Activated T-cell treated with anti-CD3 and anti-CD28 coated beads, Interleukin-2, amount 50 U/mL, for 4 hours (primary cell): ENCODE data around the gene OSTF1. TPM values are rescaled to one million over a fixed set of nuclear protein-coding genes. Genes with fewer than 3 reads are reported as not detected.

ENCODE experiments used
- ATAC-seq, 2 donors: fragments of 200-7000 bp; cut with Tn5 transposase; one replicate each; pipeline ENCODE4 v1.10.0; 2021
- DNase-seq: peaks from one replicate; pipeline ENCODE4 v3.0.0-alpha.2; 2020
- H3K27me3 Mint-ChIP-seq: one replicate; pipeline ENCODE4 v1.8.0; 2021; ENCODE audit warnings: low read depth, mixed read lengths
- H3K36me3 Mint-ChIP-seq: one replicate; pipeline ENCODE4 v1.8.0; 2022; ENCODE audit warnings: mixed read lengths; ENCODE audit not compliant: insufficient read depth
- H3K4me1 Mint-ChIP-seq: one replicate; pipeline ENCODE4 v1.8.0; 2021; ENCODE audit warnings: low read depth, mixed read lengths
- H3K4me3 Mint-ChIP-seq: one replicate; pipeline ENCODE4 v1.8.0; 2021; ENCODE audit warnings: mild to moderate bottlenecking, moderate library complexity, mixed read lengths
- H3K9me3 Mint-ChIP-seq: one replicate; pipeline ENCODE4 v1.8.0; 2021; ENCODE audit warnings: mixed read lengths
- total RNA-seq, 3 donors: library from RNA; stranded (reverse); gene quantifications; one replicate each; pipeline ENCODE4 v1.2.1, GENCODE V29; 2021

OSTF1 gene
- total RNA-seq, 3 donors from 2014 or later: 38.9 to 49.8 (median 41.3) TPM

- peak overlapping the region; percentile 42 for H3K4me3 Mint-ChIP-seq
Measured at GRCh38 chr9:75148561-75148960, 60.2 kb downstream of the OSTF1 start.

GRCh38 chr9:75149841-75150241 lies 61.5 kb downstream of the OSTF1 start:
- Mint-ChIP-seq H3K27me3 (no peaks in the 10 kb centered on the region), H3K4me1 (peaks cover 75% of the 10 kb centered on the region), H3K4me3 (peak overlapping the region; percentile 7), H3K36me3 (peaks cover 18% of the 10 kb centered on the region), H3K9me3 (peaks cover 5% of the 10 kb centered on the region)
- ATAC-seq: no peak
- DNase-seq: no peak

More at GRCh38 chr9:75148561-75148960, 60.2 kb downstream of the OSTF1 start:
- ATAC-seq (peak; percentile 28 to 44), DNase-seq (no peak)
- peaks cover 75% of the 10 kb centered on the region for H3K4me1 Mint-ChIP-seq
- peaks cover 30% of the 10 kb centered on the region for H3K36me3 Mint-ChIP-seq
- H3K27me3 Mint-ChIP-seq: no peaks in the 10 kb centered on the region
- peaks cover 17% of the 10 kb centered on the region for H3K9me3 Mint-ChIP-seq

- no peak for DNase-seq
- H3K4me3 Mint-ChIP-seq: no peak overlapping the region
- H3K36me3 Mint-ChIP-seq: peaks cover 12% of the 10 kb centered on the region
- no peaks in the 10 kb centered on the region for H3K9me3 Mint-ChIP-seq
- no peaks in the 10 kb centered on the region for H3K27me3 Mint-ChIP-seq
- peaks cover 73% of the 10 kb centered on the region for H3K4me1 Mint-ChIP-seq
- ATAC-seq: no peak
Measured at GRCh38 chr9:75150512-75150911, 62.2 kb downstream of the OSTF1 start.

GRCh38 chr9:75152416-75152815 lies 64.1 kb downstream of the OSTF1 start:
- ATAC-seq (peak; percentile 81 to 85), DNase-seq (peak; percentile 16)
- Mint-ChIP-seq H3K9me3 (no peaks in the 10 kb centered on the region), H3K36me3 (peaks cover 10% of the 10 kb centered on the region), H3K27me3 (no peaks in the 10 kb centered on the region), H3K4me1 (peaks cover 68% of the 10 kb centered on the region), H3K4me3 (peak overlapping the region; percentile 50)

- Mint-ChIP-seq H3K9me3 (no peaks in the 10 kb centered on the region), H3K27me3 (no peaks in the 10 kb centered on the region), H3K4me3 (no peak overlapping the region), H3K4me1 (peaks cover 30% of the 10 kb centered on the region), H3K36me3 (peaks cover 4% of the 10 kb centered on the region)
- DNase-seq (no peak), ATAC-seq (no peak)
Measured at GRCh38 chr9:75156858-75157257, 68.5 kb downstream of the OSTF1 start.

GRCh38 chr9:75161116-75161857 lies 73.0 kb downstream of the OSTF1 start:
- Mint-ChIP-seq H3K4me3 (no peak overlapping the region), H3K4me1 (peaks cover 9% of the 10 kb centered on the region), H3K36me3 (peaks cover 15% of the 10 kb centered on the region), H3K27me3 (no peaks in the 10 kb centered on the region), H3K9me3 (peaks cover 1% of the 10 kb centered on the region)
- DNase-seq (no peak), ATAC-seq (no peak)

GRCh38 chr9:75163764-75164163 lies 75.5 kb downstream of the OSTF1 start:
- Mint-ChIP-seq H3K36me3 (peaks cover 34% of the 10 kb centered on the region), H3K4me3 (no peak overlapping the region), H3K9me3 (peaks cover 14% of the 10 kb centered on the region), H3K27me3 (no peaks in the 10 kb centered on the region), H3K4me1 (peaks cover 18% of the 10 kb centered on the region)
- DNase-seq (no peak), ATAC-seq (no peak)

- Mint-ChIP-seq H3K9me3 (peaks cover 14% of the 10 kb centered on the region), H3K27me3 (no peaks in the 10 kb centered on the region)
Measured at GRCh38 chr9:75164573-75164972, 76.3 kb downstream of the OSTF1 start.

GRCh38 chr9:75167281-75167680 lies 79.0 kb downstream of the OSTF1 start:
- no peak for ATAC-seq
- Mint-ChIP-seq H3K4me3 (no peak overlapping the region), H3K36me3 (peaks cover 44% of the 10 kb centered on the region), H3K4me1 (peaks cover 20% of the 10 kb centered on the region), H3K9me3 (peaks cover 14% of the 10 kb centered on the region), H3K27me3 (no peaks in the 10 kb centered on the region)
- no peak for DNase-seq

More at GRCh38 chr9:75164573-75164972, 76.3 kb downstream of the OSTF1 start:
- H3K36me3 Mint-ChIP-seq: peaks cover 40% of the 10 kb centered on the region
- H3K4me3 Mint-ChIP-seq: no peak overlapping the region
- DNase-seq: no peak
- no peak for ATAC-seq
- peaks cover 18% of the 10 kb centered on the region for H3K4me1 Mint-ChIP-seq

- peaks cover 38% of the 10 kb centered on the region for H3K36me3 Mint-ChIP-seq
Measured at GRCh38 chr9:75168270-75169178, 80.2 kb downstream of the OSTF1 start.

GRCh38 chr9:75169623-75170022 lies 81.3 kb downstream of the OSTF1 start:
- peaks cover 20% of the 10 kb centered on the region for H3K4me1 Mint-ChIP-seq
- no peak for DNase-seq
- H3K36me3 Mint-ChIP-seq: peaks cover 38% of the 10 kb centered on the region
- peaks cover 14% of the 10 kb centered on the region for H3K9me3 Mint-ChIP-seq
- no peak for ATAC-seq
- no peak overlapping the region for H3K4me3 Mint-ChIP-seq
- no peaks in the 10 kb centered on the region for H3K27me3 Mint-ChIP-seq

More at GRCh38 chr9:75168270-75169178, 80.2 kb downstream of the OSTF1 start:
- Mint-ChIP-seq H3K9me3 (peaks cover 14% of the 10 kb centered on the region), H3K4me3 (no peak overlapping the region), H3K4me1 (peaks cover 20% of the 10 kb centered on the region), H3K27me3 (no peaks in the 10 kb centered on the region)
- DNase-seq: no peak
- no peak for ATAC-seq

- Mint-ChIP-seq H3K9me3 (peaks cover 14% of the 10 kb centered on the region), H3K4me1 (peaks cover 20% of the 10 kb centered on the region), H3K36me3 (peaks cover 35% of the 10 kb centered on the region), H3K27me3 (no peaks in the 10 kb centered on the region), H3K4me3 (no peak overlapping the region)
- ATAC-seq (no peak), DNase-seq (no peak)
Measured at GRCh38 chr9:75170898-75171360, 82.6 kb downstream of the OSTF1 start.

- peaks cover 6% of the 10 kb centered on the region for H3K4me1 Mint-ChIP-seq
- H3K27me3 Mint-ChIP-seq: no peaks in the 10 kb centered on the region
- peaks cover 10% of the 10 kb centered on the region for H3K36me3 Mint-ChIP-seq
- no peak for ATAC-seq
- DNase-seq: no peak
- H3K4me3 Mint-ChIP-seq: no peak overlapping the region
- no peaks in the 10 kb centered on the region for H3K9me3 Mint-ChIP-seq
Measured at GRCh38 chr9:75175395-75175794, 87.1 kb downstream of the OSTF1 start.

GRCh38 chr9:75176037-75176436 lies 87.7 kb downstream of the OSTF1 start:
- no peak for ATAC-seq
- DNase-seq: no peak
- H3K27me3 Mint-ChIP-seq: no peaks in the 10 kb centered on the region
- no peak overlapping the region for H3K4me3 Mint-ChIP-seq
- peaks cover 11% of the 10 kb centered on the region for H3K36me3 Mint-ChIP-seq
- H3K4me1 Mint-ChIP-seq: peaks cover 4% of the 10 kb centered on the region
- no peaks in the 10 kb centered on the region for H3K9me3 Mint-ChIP-seq
